Left lung (tissue), 10 donors: ENCODE measurements around the gene KMT2E. TPM values are rescaled to one million over a fixed set of nuclear protein-coding genes. Genes with fewer than 3 reads are reported as not detected.
"Not testable (repeated sequence)": the region's sequence is repeated elsewhere in the genome, so short reads cannot be mapped to it uniquely, and the experiment has no call there.

Source experiments
- ATAC-seq: fragments of 200-7000 bp; cut with Tn5 transposase; one replicate; pipeline ENCODE4 v1.9.1; 2020; ENCODE audit warnings: moderate library complexity
- DNase-seq, 4 donors: peaks; one replicate each; pipeline ENCODE4 v3.0.0-alpha.2; 2013 to 2020
- H3K27ac ChIP-seq, 2 donors: fragments of 200-600 bp; sonication (generic) in 1 of 2; one replicate each; pipeline versions ENCODE4 v1.5.0 to v1.8.0; 2020 to 2021
- H3K27me3 ChIP-seq, 2 donors: fragments of 200-600 bp; sonication (generic) in 1 of 2; one replicate each; pipeline versions ENCODE4 v1.5.0 to v1.8.0; 2020 to 2021
- H3K36me3 ChIP-seq, 2 donors: fragments of 200-600 bp; sonication (generic) in 1 of 2; one replicate each; pipeline versions ENCODE4 v1.5.0 to v1.8.0; 2020 to 2021
- H3K4me1 ChIP-seq, 2 donors: fragments of 200-600 bp; one replicate each; pipeline ENCODE4 v1.8.0; 2021
- H3K4me3 ChIP-seq, 2 donors: fragments of 200-600 bp; sonication (generic) in 1 of 2; one replicate each; pipeline versions ENCODE4 v1.5.0 to v1.8.0; 2020 to 2021; ENCODE audit warnings: mild to moderate bottlenecking in 1 of 2
- H3K9me3 ChIP-seq, 2 donors: fragments of 200-600 bp; sonication (generic) in 1 of 2; one replicate each; pipeline versions ENCODE4 v1.5.0 to v1.8.0; 2020 to 2021
- intact Hi-C, 2 donors: fragments of 100-400 bp; cut with DNase I; formaldehyde crosslinking; loops; one replicate each; pipeline versions ENCODE4 v1.11.2 to v1.14.2; 2022
- polyA plus RNA-seq, 6 donors: library from polyadenylated mRNA; unstranded; fragments of 120-200 nt; gene quantifications; one replicate each; pipeline ENCODE4 v1.2.1, GENCODE V29; 2013; ENCODE audit not compliant: insufficient read length in 6 of 6
- total RNA-seq, 2 donors: library from RNA; stranded (reverse); fragmentation: NEBNext Ultra II Directional; extraction: Animal tissue kit (Norgen Biotek cat#: 25700); gene quantifications; one replicate each; pipeline ENCODE4 v1.2.1, GENCODE V29; 2021
- TF ChIP-seq, protein P1 (sequence below), 2 donors: fragments of 200-600 bp; sonication (generic) in 1 of 2; IDR thresholded peaks; one replicate each; pipeline versions ENCODE4 v1.5.0 to v1.8.0; 2021; ENCODE audit warnings: antibody characterized with exemption in 2 of 2
- donor health status: DM: no; HTN: yes; CAD: no.
- donor health status: DM: no; HTN: no; CAD: no.

KMT2E gene
- total and polyA plus RNA-seq, 8 donors, result 74.5 to 101 (median 84.7) TPM

GRCh38 chr7:105003275-105003674 lies 10.7 kb upstream of the KMT2E start:
- intact Hi-C loops, result no loop called here
- Histone ChIP-seq H3K36me3 (peaks cover 0 to 14% of the 10 kb centered on the region in 2 donors), H3K4me1 (peaks cover 54 to 98% of the 10 kb centered on the region in 2 donors), H3K27me3 (no peaks in the 10 kb centered on the region), H3K9me3 (no peaks in the 10 kb centered on the region), H3K4me3 (no peak overlapping the region), H3K27ac (peak overlapping the region; percentile 47 to 66)
- TF ChIP-seq, protein P1, sequence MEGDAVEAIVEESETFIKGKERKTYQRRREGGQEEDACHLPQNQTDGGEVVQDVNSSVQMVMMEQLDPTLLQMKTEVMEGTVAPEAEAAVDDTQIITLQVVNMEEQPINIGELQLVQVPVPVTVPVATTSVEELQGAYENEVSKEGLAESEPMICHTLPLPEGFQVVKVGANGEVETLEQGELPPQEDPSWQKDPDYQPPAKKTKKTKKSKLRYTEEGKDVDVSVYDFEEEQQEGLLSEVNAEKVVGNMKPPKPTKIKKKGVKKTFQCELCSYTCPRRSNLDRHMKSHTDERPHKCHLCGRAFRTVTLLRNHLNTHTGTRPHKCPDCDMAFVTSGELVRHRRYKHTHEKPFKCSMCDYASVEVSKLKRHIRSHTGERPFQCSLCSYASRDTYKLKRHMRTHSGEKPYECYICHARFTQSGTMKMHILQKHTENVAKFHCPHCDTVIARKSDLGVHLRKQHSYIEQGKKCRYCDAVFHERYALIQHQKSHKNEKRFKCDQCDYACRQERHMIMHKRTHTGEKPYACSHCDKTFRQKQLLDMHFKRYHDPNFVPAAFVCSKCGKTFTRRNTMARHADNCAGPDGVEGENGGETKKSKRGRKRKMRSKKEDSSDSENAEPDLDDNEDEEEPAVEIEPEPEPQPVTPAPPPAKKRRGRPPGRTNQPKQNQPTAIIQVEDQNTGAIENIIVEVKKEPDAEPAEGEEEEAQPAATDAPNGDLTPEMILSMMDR (IDR thresholded peaks at IDR 0.05), result no peak
- peak; percentile 81 for ATAC-seq
- DNase-seq, result peak in 1 of 4 donors; percentile 46

DNA sequence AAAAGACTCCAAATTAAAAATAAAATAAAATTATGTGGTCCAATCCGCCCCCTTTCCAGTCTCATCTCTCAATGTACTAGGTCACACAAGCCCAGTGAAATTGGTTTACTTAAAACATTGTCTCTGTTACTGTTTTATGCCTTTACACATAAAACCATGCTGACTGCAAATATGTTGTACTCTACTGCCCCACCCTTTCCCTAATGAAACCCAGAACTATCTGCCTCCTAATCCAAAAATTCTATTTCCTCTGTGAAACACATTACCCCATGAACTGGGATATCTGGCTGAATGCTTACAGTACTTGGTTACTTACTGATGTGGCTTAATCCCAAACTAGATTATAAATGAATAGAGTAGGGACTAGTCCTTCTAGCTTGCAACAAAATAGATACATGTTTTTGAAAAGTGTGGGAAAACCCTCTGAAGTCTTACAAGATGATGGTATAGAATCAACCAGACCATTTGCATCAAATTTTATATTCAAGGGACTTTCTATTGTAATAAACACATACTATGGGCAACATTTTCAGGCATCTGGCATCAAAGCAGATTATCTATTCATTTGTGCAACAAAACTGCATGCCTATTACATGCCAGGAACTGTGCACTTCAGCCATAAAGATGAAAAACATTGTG lies 10.0 kb upstream of the KMT2E start:
- TF ChIP-seq, protein P1 (IDR thresholded peaks at IDR 0.05), result no peak
- H3K4me3 ChIP-seq, result no peak overlapping the region
- H3K4me1 ChIP-seq, result peaks cover 56 to 98% of the 10 kb centered on the region in 2 donors
- peak overlapping the region; percentile 47 to 66 for H3K27ac ChIP-seq
- no peaks in the 10 kb centered on the region for H3K9me3 ChIP-seq
- H3K27me3 ChIP-seq, result no peaks in the 10 kb centered on the region
- peak; percentile 4 for ATAC-seq
- H3K36me3 ChIP-seq, result peaks cover 0 to 14% of the 10 kb centered on the region in 2 donors
- DNase-seq, result no peak
- intact Hi-C loops, result no loop called here

DNA sequence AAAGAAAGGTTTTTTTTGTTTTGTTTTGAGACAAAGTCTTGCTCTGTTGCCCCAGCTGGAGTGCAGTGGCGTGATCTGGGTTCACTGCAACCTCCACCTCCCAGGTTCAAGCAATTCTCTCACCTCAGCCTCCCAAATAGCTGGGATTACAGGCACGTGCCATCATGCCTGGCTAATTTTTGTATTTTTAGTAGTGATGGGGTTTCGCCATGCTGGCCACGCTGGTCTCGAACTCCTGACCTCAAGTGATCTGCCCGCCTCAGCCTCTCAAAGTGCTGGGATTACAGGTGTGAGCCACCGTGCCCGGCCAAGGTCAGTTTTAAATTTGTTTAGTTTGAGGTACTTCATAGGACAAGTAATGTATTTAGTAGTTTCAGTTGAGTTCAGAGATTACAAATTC lies 9.0 kb upstream of the KMT2E start:
- ATAC-seq, H3K4me3 ChIP-seq, H3K9me3 ChIP-seq, intact Hi-C loops, H3K27me3 ChIP-seq, H3K36me3 ChIP-seq, H3K27ac ChIP-seq, DNase-seq: not testable (repeated sequence)
- H3K4me1 ChIP-seq, result peaks cover 49 to 98% of the 10 kb centered on the region in 2 donors

GRCh38 chr7:105005486-105005885 lies 8.5 kb upstream of the KMT2E start:
- DNase-seq, H3K4me3 ChIP-seq, intact Hi-C loops, H3K9me3 ChIP-seq, H3K36me3 ChIP-seq, H3K27ac ChIP-seq, H3K27me3 ChIP-seq, ATAC-seq: not testable (repeated sequence)
- peaks cover 47 to 98% of the 10 kb centered on the region in 2 donors for H3K4me1 ChIP-seq

GRCh38 chr7:105006367-105007136 lies 7.5 kb upstream of the KMT2E start:
- peak overlapping the region; percentile 4 to 37 for H3K27ac ChIP-seq
- ATAC-seq, result peak; percentile 41

DNA sequence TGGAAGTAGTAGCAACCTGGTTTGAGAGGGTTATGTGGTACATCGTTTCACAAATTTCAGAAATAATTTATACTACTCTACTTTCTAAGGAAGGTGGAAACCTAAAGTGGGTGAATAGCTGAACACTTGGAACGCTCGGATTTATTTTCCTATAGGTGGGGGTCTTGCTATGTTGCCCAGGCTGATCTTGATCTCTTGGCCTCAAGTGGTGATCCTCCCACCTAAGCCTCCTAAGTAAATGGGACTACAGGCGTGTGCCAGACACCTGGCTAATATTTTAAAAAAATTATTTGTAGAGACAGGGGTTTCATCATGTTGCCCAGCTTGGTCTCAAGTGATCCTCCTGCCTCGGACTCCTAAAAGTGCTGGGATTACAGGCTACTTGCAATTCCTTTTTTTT lies 6.7 kb upstream of the KMT2E start:
- TF ChIP-seq, protein P1 (IDR thresholded peaks at IDR 0.05), result no peak
- Histone ChIP-seq H3K27ac (peak overlapping the region; percentile 4 to 37), H3K4me1 (peaks cover 41 to 90% of the 10 kb centered on the region in 2 donors), H3K27me3 (no peaks in the 10 kb centered on the region), H3K36me3 (peaks cover 0 to 5% of the 10 kb centered on the region in 2 donors), H3K4me3 (no peak overlapping the region), H3K9me3 (no peaks in the 10 kb centered on the region)
- intact Hi-C loops, result no loop called here
- ATAC-seq, result no peak
- DNase-seq, result no peak

More at GRCh38 chr7:105006367-105007136, 7.5 kb upstream of the KMT2E start:
- Histone ChIP-seq H3K4me1 (peaks cover 44 to 97% of the 10 kb centered on the region in 2 donors), H3K36me3 (peaks cover 0 to 5% of the 10 kb centered on the region in 2 donors), H3K9me3 (no peaks in the 10 kb centered on the region), H3K4me3 (no peak overlapping the region), H3K27me3 (no peaks in the 10 kb centered on the region)
- TF ChIP-seq, protein P1 (IDR thresholded peaks at IDR 0.05), result no peak
- DNase-seq, result peak in 1 of 4 donors; percentile 67
- intact Hi-C loops, result no loop called here
